Prostate gland (tissue), 2 donors: ENCODE data around the gene CUL7. TPM values are rescaled to one million over a fixed set of nuclear protein-coding genes. Genes with fewer than 3 reads are reported as not detected.
"Not testable (repeated sequence)": the region's sequence is repeated elsewhere in the genome, so short reads cannot be mapped to it uniquely, and the experiment has no call there.

Source experiments
- DNase-seq: peaks from one replicate; pipeline ENCODE4 v3.0.0-alpha.2; 2019; ENCODE audit warnings: low spot score
- H3K27ac ChIP-seq, 2 donors: fragments of 200-600 bp; sonication (generic); 2 replicates each; pipeline ENCODE4 v1.5.1; 2017 to 2019
- H3K27me3 ChIP-seq: fragments of 200-600 bp; sonication (generic); replicated peaks from 2 replicates; pipeline ENCODE4 v1.5.1; 2019; ENCODE audit not compliant: insufficient read depth
- H3K36me3 ChIP-seq, 2 donors: fragments of 200-600 bp; sonication (generic); 1 replicate in 1 of 2; 2 replicates in 1 of 2; pipeline versions ENCODE4 v1.5.1 to v1.8.1; 2017 to 2019
- H3K4me1 ChIP-seq: fragments of 200-600 bp; sonication (generic); replicated peaks from 2 replicates; pipeline ENCODE4 v1.5.1; 2019
- H3K4me3 ChIP-seq, 2 donors: fragments of 200-600 bp; sonication (generic); 2 replicates each; pipeline ENCODE4 v1.5.1; 2017 to 2019
- H3K9me3 ChIP-seq: fragments of 200-600 bp; sonication (generic); 2 replicates; pipeline ENCODE4 v1.5.1; 2017
- POLR2A ChIP-seq: fragments of 450-650 bp; IDR thresholded peaks from one replicate; pipeline ENCODE4 v1.6.1; 2016; ENCODE audit warnings: antibody characterized with exemption, mild to moderate bottlenecking
- POLR2AphosphoS5 ChIP-seq: sonication (generic); formaldehyde crosslinking; IDR thresholded peaks from one replicate; pipeline ENCODE4 v1.6.1; 2017; ENCODE audit warnings: antibody characterized with exemption
- WGBS: methylation state at CpG from one replicate; pipeline ENCODE4 v1.1.5; 2018; 5-methylcytosine and 5-hydroxymethylcytosine counted together
- intact Hi-C: fragments of 100-400 bp; cut with DNase I; formaldehyde crosslinking; loops from one replicate; pipeline ENCODE4 v1.14.2; 2022
- total RNA-seq, 2 donors: library from RNA; depleted of rRNA; stranded (reverse); fragments of >200 nt; gene quantifications; one replicate each; pipeline ENCODE4 v1.1.0, GENCODE V29; 2016
- TF ChIP-seq, protein P1 (sequence below), 4 experiments: fragments of 200-600 bp in 2 of 4; fragments of 450-650 bp in 2 of 4; sonication (generic) in 2 of 4; IDR thresholded peaks; 1 replicate in 3 of 4; 2 replicates in 1 of 4; pipeline ENCODE4 v1.5.1; 2016 to 2019; ENCODE audit warnings: antibody characterized with exemption in 4 of 4, mild to moderate bottlenecking in 2 of 4, moderate library complexity in 2 of 4

The CUL7 gene
- total RNA-seq, 2 donors from 2014 or later: 18.6 to 30.4 TPM

DNA sequence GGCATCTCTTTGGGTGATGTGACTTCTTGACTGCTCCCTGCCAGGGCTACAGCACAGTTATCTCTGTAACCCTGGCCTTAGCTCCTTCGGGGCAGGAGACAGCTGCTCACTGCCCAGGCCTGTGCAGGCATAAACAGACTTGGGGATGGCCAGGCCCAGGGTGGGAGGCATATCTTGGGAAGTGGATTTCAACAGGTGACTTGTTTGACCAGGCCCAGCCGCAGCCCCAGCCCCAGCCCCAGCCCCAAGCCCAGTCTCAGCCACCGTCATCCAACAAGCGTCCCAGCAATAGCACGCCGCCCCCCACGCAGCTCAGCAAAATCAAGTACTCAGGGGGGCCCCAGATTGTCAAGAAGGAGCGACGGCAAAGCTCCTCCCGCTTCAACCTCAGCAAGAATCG is 47.4 kb downstream of the CUL7 start:
- intact Hi-C loops: no loop called here
- Histone ChIP-seq H3K36me3 (peaks cover 4 to 10% of the 10 kb centered on the region in 2 donors), H3K27me3 (no peaks in the 10 kb centered on the region)

GRCh38 chr6:43005844-43006243 is 47.8 kb downstream of the CUL7 start:
- Histone ChIP-seq H3K9me3 (no peaks in the 10 kb centered on the region), H3K27ac (no peak overlapping the region), H3K36me3 (peaks cover 0 to 10% of the 10 kb centered on the region in 2 donors), H3K4me3 (no peak overlapping the region), H3K4me1 (no peaks in the 10 kb centered on the region), H3K27me3 (no peaks in the 10 kb centered on the region)
- DNase-seq: no peak
- intact Hi-C loops: no loop called here
- WGBS: 69% methylated on average over 5 of the region's 5 CpGs
- TF ChIP-seq, protein P1, sequence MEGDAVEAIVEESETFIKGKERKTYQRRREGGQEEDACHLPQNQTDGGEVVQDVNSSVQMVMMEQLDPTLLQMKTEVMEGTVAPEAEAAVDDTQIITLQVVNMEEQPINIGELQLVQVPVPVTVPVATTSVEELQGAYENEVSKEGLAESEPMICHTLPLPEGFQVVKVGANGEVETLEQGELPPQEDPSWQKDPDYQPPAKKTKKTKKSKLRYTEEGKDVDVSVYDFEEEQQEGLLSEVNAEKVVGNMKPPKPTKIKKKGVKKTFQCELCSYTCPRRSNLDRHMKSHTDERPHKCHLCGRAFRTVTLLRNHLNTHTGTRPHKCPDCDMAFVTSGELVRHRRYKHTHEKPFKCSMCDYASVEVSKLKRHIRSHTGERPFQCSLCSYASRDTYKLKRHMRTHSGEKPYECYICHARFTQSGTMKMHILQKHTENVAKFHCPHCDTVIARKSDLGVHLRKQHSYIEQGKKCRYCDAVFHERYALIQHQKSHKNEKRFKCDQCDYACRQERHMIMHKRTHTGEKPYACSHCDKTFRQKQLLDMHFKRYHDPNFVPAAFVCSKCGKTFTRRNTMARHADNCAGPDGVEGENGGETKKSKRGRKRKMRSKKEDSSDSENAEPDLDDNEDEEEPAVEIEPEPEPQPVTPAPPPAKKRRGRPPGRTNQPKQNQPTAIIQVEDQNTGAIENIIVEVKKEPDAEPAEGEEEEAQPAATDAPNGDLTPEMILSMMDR (IDR thresholded peaks at IDR 0.05): no peak
- no peak for TF ChIP-seq POLR2AphosphoS5
- no peak for TF ChIP-seq POLR2A

More for the DNA sequence above, 47.4 kb downstream of the CUL7 start:
- no peaks in the 10 kb centered on the region for H3K4me1 ChIP-seq
- WGBS: 92% methylated on average over 11 of the region's 11 CpGs
- no peak overlapping the region for H3K4me3 ChIP-seq
- no peak for TF ChIP-seq POLR2AphosphoS5
- TF ChIP-seq, protein P1 (IDR thresholded peaks at IDR 0.05): no peak
- no peak for TF ChIP-seq POLR2A
- no peak for DNase-seq
- H3K27ac ChIP-seq: no peak overlapping the region
- H3K9me3 ChIP-seq: no peaks in the 10 kb centered on the region

GRCh38 chr6:43001843-43002242 is 51.8 kb downstream of the CUL7 start:
- WGBS: 94% methylated on average over 8 of the region's 8 CpGs
- Histone ChIP-seq H3K4me1 (no peaks in the 10 kb centered on the region), H3K27ac (no peak overlapping the region), H3K36me3 (no peaks in the 10 kb centered on the region), H3K27me3 (no peaks in the 10 kb centered on the region), H3K9me3 (no peaks in the 10 kb centered on the region), H3K4me3 (no peak overlapping the region)
- DNase-seq: no peak
- TF ChIP-seq, protein P1 (IDR thresholded peaks at IDR 0.05): no peak
- TF ChIP-seq POLR2A (no peak), POLR2AphosphoS5 (no peak)
- intact Hi-C loops: no loop called here

- 96% methylated on average over 9 of the region's 9 CpGs for WGBS
- DNase-seq, H3K4me3 ChIP-seq, H3K4me1 ChIP-seq, H3K27ac ChIP-seq, H3K9me3 ChIP-seq, H3K27me3 ChIP-seq, intact Hi-C loops, H3K36me3 ChIP-seq: not testable (repeated sequence)
Observed at GRCh38 chr6:42998205-42998604, 55.4 kb downstream of the CUL7 start.

DNA sequence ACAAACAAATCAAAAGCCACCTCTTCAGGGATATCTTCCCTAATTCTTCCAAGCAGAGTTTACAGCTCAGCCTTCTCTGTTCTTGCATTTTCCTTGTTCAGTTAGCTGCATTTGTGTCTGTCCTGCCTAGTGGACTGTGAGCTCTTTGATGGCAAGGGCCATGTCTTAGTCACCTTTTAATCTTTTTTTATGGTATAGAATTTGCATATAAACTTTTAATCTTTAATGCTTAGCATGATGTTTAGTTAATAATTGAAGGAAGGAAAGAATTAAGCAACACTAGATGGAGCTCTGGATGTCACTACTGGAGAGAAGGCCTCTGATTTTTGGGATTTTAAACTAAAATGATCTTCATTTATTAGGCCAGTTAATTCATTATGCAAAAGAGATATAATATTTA is 57.1 kb downstream of the CUL7 start:
- intact Hi-C loops: no loop called here
- Histone ChIP-seq H3K4me3 (no peak overlapping the region), H3K9me3 (no peaks in the 10 kb centered on the region), H3K27me3 (no peaks in the 10 kb centered on the region), H3K27ac (no peak overlapping the region), H3K4me1 (no peaks in the 10 kb centered on the region), H3K36me3 (no peaks in the 10 kb centered on the region)
- TF ChIP-seq, protein P1 (IDR thresholded peaks at IDR 0.05): no peak
- no peak for TF ChIP-seq POLR2A
- TF ChIP-seq POLR2AphosphoS5: no peak
- no peak for DNase-seq
